Loucy (cell line): ENCODE results near the gene KDM4B.

ENCODE experiments used
- CTCF ChIP-seq: fragments of 200-600 bp; sonication (generic); conservative IDR thresholded peaks from 2 replicates; pipeline ENCODE4 v1.5.1; 2014; ENCODE audit warnings: mild to moderate bottlenecking, antibody characterized with exemption, low read length
- EZH2phosphoT487 ChIP-seq: fragments of 200-600 bp; IDR thresholded peaks from 2 replicates; pipeline ENCODE4 v1.6.1; 2018; ENCODE audit warnings: antibody characterized with exemption, mild to moderate bottlenecking, moderate library complexity, borderline replicate concordance

- TF ChIP-seq CTCF (no peak), EZH2phosphoT487 (no peak)
These were observed 202.8 kb downstream of the KDM4B start for GRCh38 chr19:5171711-5172110.
